NCI-H446 (cell line): ENCODE measurements around the gene DGCR8.
A peak's percentile ranks its signal among the peaks of the same experiment; 100 is the strongest.

Experiments
- DNase-seq, 2 experiments: peaks; one replicate each; lab custom pipeline; 2025; lab: John Stamatoyannopoulos, UW

DGCR8 gene

DNA sequence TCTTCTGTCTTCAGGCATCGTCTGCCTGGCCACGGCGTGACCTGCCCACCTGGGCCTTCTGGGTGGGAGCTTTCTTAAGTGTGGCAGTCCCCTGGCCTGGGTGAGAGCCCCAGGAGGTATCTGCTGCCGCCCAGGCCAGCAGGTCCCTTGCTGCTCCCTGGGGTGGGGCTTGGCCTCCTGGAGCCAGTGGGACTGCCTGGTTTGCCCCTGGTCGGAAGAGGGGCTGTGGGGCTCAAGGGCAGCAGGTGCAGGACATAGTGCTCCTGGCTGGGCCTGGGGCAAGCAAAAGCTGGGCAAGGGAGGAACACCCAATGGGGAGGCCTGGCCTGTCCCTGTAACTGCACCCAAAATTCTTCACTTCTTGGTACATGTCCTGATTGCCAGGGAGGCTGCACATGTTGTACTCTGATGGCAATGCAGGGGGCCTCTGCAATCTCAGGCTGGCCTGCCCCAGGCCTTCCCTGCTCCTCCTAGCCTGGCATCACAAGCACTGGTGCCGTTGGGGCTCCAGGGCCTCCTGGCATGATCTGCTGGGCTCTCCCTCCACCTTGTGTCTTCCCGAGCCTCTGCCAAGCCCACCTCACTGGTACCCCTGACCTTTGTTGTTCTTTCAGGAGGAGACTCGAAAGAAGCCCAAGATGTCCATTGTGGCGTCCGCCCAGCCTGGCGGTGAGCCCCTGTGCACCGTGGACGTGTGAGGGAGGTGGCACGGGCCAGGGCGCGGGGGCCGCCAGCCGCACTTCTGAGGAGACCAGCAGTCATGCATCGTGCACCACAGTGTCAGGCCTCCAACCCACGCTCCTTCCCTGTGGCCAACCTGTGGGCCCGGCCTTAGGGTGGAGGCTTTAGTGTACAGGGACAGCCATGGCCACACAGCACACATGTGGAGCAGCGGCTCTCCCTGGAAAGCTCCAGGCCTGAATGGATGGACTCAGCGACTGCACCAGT is 29.6 kb downstream of the DGCR8 start:
- DNase-seq, result no peak

DNA sequence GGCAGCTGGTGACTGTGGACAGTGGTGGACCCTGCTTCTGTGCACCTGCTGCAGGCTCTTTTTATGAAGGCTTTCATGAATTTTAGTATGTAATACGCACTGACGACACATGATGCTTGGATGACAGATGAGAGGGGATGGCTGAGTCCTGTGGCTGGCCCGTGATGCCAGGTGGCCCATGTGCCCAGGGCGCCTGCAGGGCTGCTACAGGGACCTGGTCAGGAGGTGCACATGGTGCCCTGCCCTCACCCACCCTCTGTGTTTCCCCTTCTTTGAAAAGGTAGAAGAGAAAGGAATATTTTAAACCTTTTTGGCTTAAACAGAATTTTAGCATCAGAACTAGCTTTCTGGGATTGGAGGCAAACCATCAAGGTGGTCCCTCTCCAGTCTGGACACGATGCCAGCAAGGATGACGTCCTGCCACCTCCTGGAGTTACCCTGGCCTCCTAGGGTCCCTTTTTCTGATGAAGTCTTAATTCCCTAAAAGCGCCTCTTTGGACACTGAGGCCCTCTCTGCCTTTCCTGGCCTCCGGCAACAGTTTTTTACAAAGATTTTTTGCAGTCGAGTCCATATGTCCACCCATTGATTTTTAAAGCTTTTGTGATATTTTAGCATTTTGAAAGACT is 30.4 kb downstream of the DGCR8 start:
- DNase-seq, result no peak

GRCh38 chr22:20111045-20111688 is 31.1 kb downstream of the DGCR8 start:
- no peak for DNase-seq

GRCh38 chr22:20111689-20112622 is 31.9 kb downstream of the DGCR8 start:
- no peak for DNase-seq

DNA sequence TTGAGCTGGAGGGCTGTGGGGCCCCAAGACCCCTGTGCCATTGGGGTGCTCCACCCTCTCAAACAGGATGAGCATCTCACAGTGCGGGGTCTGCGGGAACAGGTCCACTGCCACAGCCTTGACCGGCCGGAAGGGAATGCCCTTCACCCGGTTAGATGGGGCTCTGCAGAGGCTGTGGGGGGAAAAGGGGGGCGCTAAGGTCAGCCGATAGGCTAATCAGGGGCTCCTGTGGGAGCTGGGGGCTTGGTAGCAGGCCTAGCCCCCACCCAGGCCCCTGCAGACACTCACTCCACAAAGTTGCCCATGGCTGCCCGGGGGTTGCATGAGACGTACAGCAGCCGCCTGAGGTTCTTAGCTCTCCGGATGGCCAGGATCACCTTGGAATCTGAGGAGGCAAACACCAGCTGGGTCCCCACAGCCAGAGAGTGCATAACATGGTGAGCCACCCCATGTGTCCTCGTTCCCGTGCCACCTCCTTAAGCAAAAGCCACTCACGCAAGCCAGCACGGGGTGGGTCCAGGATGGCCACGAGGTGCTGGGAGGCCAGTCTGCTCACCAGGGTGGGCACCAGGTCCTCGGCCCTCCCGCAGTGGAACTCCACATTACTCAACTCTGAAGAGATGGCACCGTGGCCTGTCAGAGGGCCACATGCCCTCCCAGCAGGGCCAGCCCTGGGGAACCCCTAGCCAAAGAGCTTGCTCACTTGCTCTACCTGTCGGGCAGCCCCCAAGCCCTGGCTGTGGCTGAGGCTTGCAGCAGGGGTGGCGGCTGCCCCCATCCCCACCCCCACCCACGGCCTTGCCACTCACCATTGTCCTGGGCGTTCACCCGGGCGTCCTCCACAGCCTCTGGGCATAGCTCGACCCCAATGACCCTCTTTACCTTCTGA is 32.8 kb downstream of the DGCR8 start:
- no peak for DNase-seq

- DNase-seq, result no peak
These were observed 33.7 kb downstream of the DGCR8 start for GRCh38 chr22:20113551-20114310.

DNA sequence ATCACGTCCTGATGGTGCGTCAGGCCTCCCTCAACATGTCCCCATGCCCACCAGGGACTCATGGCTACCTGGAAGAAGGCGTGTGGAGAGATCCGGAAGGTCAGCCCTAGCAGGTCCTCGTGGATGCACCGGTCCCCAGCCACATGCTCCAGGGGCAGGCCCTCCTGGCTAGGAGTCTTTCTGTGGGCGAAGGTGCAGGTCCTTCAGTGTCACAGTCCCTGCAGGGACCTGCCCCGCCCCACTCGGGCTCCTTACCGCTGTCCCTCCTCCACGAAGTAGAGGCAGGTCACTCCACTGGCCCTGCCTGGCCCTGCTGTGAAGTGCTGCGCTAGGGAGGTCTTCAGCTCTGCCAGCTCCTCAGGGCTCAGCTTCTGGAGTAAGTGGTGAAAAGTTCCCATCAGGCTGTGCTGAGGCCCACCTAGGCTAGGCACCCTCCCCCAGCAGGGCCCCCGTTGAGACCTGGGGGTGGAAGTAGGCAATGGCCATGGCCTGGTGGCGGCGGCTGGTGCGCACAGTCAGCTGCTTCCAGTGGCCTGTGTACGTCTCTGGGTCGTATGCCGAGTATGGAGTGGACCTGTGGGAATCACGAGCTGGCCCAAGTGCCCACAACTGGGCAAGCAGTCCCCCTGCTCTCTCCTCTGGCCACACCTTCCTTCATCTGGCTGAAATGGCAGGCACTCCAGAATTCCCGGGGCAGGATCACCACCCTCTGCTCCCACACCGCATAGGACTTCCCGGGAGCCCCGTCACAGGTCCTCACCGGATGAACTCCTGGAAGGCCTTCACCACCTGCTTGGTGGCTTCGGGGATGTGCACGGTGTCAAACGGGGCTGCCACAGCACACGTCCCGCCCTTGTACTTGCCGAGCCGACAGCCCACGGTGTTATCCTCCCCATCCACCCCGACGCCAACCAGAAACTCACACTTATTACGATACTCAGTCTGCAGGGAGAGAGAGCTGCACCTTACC is 34.8 kb downstream of the DGCR8 start:
- DNase-seq, result no peak

DNA sequence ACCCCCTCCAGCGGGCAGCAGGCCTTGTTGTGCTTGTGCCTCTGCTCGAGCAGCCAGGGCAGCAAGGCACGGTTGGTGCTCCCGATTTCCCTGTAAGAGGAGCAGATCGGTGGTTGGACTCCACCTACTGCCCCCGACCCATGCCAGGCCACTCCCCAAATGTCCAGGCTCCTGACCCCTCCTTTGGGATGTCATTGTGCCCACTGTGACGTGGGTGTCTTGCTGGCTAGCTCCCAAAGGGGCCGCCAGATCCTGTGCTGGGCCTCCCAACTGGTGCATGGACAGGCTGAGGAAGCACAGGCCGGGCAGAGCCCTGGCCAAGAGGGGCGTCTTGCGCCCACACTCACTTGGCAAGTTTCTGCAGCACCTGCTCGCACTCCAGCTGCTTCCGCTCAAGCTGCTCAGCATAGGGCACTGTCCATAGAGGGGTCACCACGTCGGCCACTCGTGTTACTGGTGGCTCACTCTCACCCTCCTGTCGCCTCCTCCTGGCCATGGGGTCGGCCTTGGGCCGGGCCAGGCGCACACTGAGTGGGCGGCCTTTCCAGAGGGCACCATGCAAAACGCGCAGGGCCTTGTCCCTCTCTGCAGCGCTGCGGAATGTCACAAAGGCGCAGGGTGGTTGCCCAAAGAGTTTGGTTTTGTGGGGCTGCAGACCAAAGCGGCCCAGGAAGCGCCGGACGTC is 35.8 kb downstream of the DGCR8 start, which contains the start of gene RANBP1:
Gene RANBP1, plus strand, starts transcription at position 414 of the 685 bp plus-strand sequence. Its CDS starts 81 bp downstream, at position 495.
- no peak for DNase-seq

DNA sequence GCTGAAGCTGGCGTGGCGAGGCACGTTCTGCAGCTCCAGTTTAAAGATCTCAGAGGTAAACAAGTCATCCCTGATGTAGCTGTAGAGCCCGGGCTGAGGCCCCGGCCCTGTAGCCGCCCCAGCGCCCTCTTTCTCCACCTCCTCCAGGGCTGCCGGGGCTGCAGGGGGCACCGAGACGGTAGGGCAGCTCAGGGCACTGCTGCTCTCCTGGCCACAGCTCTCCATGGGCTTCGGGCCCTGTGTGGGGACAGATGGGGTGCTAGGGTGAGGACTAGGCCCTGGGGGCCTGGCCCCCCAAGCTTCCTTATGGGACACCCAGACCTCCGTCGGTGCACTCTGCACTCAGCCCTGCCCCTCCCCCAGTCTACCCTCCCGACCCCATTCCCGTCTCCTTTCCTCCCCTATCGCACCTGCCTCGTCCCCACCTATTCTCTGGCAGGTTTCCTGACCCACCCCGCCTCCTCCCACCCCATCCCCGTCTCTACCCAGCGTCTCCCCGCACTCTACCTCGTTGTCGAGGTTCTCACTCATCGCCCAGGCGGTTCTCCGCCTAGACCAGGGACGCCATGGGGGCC is 36.4 kb downstream of the DGCR8 start:
- DNase-seq, result no peak

GRCh38 chr22:20116951-20117632 is 37.1 kb downstream of the DGCR8 start, which contains the start of gene TRMT2A:
Gene TRMT2A, minus strand, starts transcription at chr22:20117226. Its CDS starts 320 bp downstream, at chr22:20116906.
- peak; percentile 94 to 99 for DNase-seq

DNA sequence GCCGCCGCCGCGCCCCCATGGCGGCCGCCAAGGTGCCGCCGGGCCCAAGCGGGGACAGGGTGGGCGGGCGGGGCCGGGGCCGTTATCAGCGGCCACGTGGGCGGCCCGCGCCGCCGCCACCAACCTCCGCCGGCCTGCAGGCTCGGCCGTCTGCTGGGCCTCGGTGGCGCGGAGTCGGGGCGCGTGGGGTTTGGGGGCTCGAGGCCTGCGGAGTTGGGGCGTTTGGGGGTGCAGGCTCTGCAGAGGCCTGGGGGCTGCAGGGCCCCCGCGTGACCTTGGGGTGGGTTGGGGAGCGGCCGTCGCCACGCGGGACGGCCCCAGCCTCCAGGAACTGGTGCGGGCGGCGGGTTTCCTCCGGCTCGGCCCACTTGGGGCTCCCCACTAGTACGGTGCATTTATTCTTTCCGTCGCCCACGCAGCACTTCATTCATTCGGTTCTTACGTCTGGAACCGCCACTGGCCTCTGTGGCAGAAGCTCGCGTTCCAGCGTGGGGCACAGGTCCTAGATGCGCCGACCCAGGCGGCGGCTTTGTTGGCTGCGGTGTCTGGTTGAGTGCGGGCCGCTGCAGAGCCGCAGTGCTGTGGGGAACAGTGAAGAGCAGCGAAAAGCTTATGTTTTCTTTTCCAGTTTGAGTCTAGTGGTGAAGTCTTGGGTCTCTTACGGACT is 37.7 kb downstream of the DGCR8 start:
- DNase-seq, result peak in 1 of 2 experiments; percentile 33

DNA sequence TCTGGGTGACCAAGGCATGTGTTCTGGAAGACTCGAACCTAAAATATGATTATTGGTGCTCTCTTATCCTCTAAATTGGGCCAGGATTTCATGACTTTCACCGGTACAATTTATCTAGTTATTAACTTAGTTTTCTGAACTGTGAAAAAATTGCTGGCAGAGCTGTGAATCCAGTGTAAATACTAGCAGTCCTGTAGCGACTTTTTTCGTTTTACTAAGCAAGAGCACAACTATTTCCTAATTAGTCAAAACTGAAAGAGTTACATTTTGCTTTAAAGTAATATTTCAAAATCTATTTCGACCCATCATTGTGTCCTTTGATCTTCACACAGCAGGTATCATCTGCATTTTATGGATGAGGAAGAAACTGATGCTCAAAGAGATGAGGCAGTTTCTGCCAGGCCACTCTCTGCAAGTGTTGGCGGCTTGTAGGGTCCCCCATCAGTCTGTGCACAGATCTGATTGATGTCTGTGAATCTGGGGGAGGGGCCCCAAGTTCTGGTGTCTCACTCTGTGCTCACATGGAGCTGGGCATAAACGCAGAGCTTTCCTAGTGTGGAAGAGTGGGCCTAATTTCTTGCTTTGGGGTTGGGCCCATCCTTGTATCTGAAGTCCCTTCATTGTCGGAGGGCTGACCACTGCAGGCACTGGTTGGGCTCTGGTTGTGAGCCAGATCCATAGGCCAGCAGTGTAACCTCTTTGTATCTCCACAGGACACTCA is 38.4 kb downstream of the DGCR8 start:
- no peak for DNase-seq

DNA sequence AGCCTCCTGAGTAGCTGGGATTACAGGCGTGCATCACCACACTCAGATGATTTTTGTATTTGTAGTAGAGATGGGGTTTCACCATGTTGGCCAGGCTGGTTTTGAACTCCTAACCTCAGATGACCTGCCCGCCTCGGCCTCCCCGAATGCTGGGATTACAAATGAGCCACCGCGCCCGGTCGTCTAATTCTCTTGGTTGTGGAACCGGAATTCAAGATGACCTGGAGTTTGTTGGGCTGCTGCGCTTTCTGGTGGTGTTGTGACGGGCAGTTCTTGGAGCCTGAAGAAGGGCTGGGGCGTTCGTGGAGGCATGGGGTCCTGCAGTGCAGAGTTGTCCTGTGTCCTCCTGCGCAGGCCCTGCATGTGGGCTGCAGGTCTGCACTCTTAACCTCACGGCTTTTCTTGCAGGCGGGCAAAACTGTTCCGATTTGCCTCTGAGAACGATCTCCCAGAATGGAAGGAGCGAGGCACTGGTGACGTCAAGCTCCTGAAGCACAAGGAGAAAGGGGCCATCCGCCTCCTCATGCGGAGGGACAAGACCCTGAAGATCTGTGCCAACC is 41.9 kb downstream of the DGCR8 start:
- no peak for DNase-seq

DNA sequence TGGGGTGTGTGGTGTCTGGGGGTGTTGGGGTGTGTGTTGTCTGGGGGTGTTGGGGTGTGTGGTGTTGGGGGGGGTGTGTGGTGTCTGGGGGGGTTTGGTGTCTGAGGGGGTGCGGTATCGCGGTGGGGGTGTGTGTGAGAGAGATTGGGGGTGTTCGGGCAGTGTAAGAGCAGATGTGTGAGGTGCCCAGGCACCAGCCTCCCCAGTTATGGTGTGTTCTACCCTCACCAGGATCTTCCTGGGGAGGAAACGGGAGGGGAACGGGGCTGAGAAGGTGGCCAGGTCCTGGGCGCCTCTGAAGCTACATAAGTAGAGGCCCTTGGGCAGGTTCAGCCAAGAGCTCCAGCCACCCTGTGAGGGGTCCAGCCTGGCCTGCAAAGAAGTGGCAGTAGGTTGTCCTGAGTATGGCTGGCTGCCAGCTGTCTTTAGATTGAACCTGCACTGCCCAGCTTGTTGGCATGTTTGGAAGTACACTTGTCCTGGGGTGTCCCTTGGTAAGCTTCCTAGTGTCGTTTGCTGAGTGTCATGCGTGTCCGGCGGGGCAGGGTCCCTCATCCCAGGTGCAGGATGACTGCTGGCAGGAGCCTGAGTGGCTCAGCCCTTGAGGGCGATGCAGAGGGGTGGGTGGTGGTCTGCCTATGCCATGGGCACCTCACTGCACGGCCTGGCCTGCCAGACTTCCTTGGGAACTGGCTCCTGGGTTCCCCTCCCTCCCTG is 43.5 kb downstream of the DGCR8 start:
- DNase-seq, result no peak
